Nephron (organoid): ENCODE results near the gene ACSBG1.

Source experiments
- H3K27ac Mint-ChIP-seq, 3 experiments: 2 replicates each; pipeline ENCODE4 v1.8.0; 2020; ENCODE audit warnings: mixed read lengths in 3 of 3, mild to moderate bottlenecking in 2 of 3, moderate library complexity in 1 of 3
- H3K27me3 Mint-ChIP-seq: 2 replicates; pipeline ENCODE4 v1.8.0; 2021; ENCODE audit warnings: low read depth, mild to moderate bottlenecking, moderate library complexity, mixed read lengths
- H3K36me3 Mint-ChIP-seq: 2 replicates; pipeline ENCODE4 v1.8.0; 2020; ENCODE audit warnings: low read depth, mixed read lengths
- H3K4me1 Mint-ChIP-seq: 2 replicates; pipeline ENCODE4 v1.8.0; 2020; ENCODE audit warnings: mixed read lengths
- H3K4me3 Mint-ChIP-seq, 3 experiments: 2 replicates each; pipeline ENCODE4 v1.8.0; 2020; ENCODE audit warnings: mild to moderate bottlenecking in 3 of 3, mixed read lengths in 3 of 3, moderate library complexity in 2 of 3
- H3K9me3 Mint-ChIP-seq: 2 replicates; pipeline ENCODE4 v1.8.0; 2020; ENCODE audit warnings: mixed read lengths
- CTCF ChIP-seq, 3 experiments: fragments of 200-600 bp; sonication (generic); IDR thresholded peaks; one replicate each; pipeline ENCODE4 v1.5.0; 2021; ENCODE audit warnings: antibody characterized with exemption in 3 of 3; ENCODE audit not compliant: unreplicated experiment in 3 of 3

ACSBG1 gene

GRCh38 chr15:78120523-78120922 lies 113.8 kb downstream of the ACSBG1 start:
- Mint-ChIP-seq H3K4me3 (no peak overlapping the region), H3K27ac (no peak overlapping the region)

More at GRCh38 chr15:78120523-78120922, 113.8 kb downstream of the ACSBG1 start:
- no peaks in the 10 kb centered on the region for H3K9me3 Mint-ChIP-seq
- H3K36me3 Mint-ChIP-seq, result no peaks in the 10 kb centered on the region
- no peaks in the 10 kb centered on the region for H3K4me1 Mint-ChIP-seq
- no peak for TF ChIP-seq CTCF (IDR thresholded peaks at IDR 0.05; ENCODE audit: unreplicated experiment in 3 of 3)
- no peaks in the 10 kb centered on the region for H3K27me3 Mint-ChIP-seq
